ENCODE data around the gene GUCY2C.

The GUCY2C gene

DNA sequence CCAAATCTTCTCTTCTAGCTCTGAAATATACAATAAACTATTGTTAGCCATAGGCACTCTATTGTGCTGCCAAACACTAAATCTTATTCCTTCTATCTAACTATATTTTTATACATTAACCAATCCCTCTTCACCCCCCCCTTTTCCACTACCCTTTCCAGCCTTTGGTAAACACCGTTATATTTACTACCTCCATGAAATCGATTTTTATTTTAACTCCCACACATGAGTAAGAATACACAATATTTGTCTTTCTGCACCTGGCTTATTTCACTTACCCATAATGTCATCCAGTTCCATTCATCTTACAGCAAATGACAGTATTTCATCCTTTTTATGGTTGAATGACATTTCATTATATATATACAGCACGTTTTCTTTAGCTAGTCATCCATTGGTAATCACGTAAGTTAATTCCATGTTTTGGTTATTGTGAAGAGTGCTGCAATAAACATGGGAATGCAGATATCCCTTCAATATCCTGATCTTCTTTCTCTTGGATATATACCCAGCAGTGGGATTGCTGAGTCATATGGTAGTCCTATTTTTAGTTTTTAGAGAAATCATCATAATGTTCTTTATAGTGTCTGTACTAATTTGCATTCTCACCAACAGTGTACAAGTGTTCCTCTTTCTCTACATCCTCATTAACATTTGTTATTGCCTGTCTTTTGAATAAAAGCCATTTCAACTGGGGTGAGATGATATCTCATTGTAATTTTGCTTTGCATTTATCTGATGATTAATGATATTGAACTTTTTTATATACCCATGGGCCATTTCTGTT is 94.5 kb downstream of the GUCY2C start:
- Histone ChIP-seq H3K27ac (ENCODE audit: low read depth, low read length) (no peak overlapping the region), H3K36me3 (ENCODE audit: control insufficient read depth, insufficient read depth, low read length) (no peaks in the 10 kb centered on the region), H3K9me3 (ENCODE audit: control insufficient read depth, insufficient read depth, low read depth, low read length) (peaks cover 20% of the 10 kb centered on the region; the same call in 1 of the 2 replicates), H3K9ac (ENCODE audit: low read length) (no peak overlapping the region), H3K4me3 (ENCODE audit: low read depth, low read length) (no peak overlapping the region), H3K4me1 (ENCODE audit: control insufficient read depth, insufficient read depth, low read length) (no peaks in the 10 kb centered on the region), H3K27me3 (ENCODE audit: control insufficient read depth, insufficient read depth, low read length) (no peaks in the 10 kb centered on the region)

DNA sequence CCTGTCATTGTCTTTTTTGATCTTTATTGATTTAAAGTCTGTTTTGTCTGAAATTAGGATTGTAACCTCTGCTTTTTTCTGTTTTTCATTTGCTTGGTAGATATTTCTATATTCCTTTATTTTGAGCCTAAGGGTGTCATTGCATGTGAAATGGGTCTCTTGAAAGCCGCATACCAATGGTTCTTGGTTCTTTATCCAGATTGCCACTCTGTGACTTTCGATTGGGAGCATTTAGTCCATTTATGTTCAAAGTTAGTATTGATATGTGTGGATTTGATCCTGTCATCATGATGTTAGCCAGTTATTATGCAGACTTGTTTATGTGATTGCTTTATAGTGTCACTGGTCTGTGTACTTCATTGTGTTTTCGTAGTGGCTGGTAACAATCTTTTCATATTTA is 98.9 kb downstream of the GUCY2C start:
- Histone ChIP-seq H3K4me1 (ENCODE audit: control insufficient read depth, insufficient read depth, low read length) (no peaks in the 10 kb centered on the region), H3K36me3 (ENCODE audit: control insufficient read depth, insufficient read depth, low read length) (no peaks in the 10 kb centered on the region), H3K9ac (ENCODE audit: low read length) (no peak overlapping the region)

GRCh38 chr12:14591719-14592118 is 104.7 kb downstream of the GUCY2C start:
- H3K4me3 ChIP-seq (ENCODE audit: low read depth, low read length), result no peak overlapping the region
- H3K4me1 ChIP-seq (ENCODE audit: control insufficient read depth, insufficient read depth, low read length), result no peaks in the 10 kb centered on the region
- H3K36me3 ChIP-seq (ENCODE audit: control insufficient read depth, insufficient read depth, low read length), result no peaks in the 10 kb centered on the region
- H3K9ac ChIP-seq (ENCODE audit: low read length), result no peak overlapping the region
- H3K27me3 ChIP-seq (ENCODE audit: control insufficient read depth, insufficient read depth, low read length), result no peaks in the 10 kb centered on the region
- no peak overlapping the region for H3K27ac ChIP-seq (ENCODE audit: low read depth, low read length)
- no peaks in the 10 kb centered on the region for H3K9me3 ChIP-seq (ENCODE audit: control insufficient read depth, insufficient read depth, low read depth, low read length)

More for the DNA sequence above, 98.9 kb downstream of the GUCY2C start:
- H3K27me3 ChIP-seq (ENCODE audit: control insufficient read depth, insufficient read depth, low read length), result no peaks in the 10 kb centered on the region
- peaks cover 2% of the 10 kb centered on the region; the same call in 1 of the 2 replicates for H3K9me3 ChIP-seq (ENCODE audit: control insufficient read depth, insufficient read depth, low read depth, low read length)
- no peak overlapping the region for H3K4me3 ChIP-seq (ENCODE audit: low read depth, low read length)
- H3K27ac ChIP-seq (ENCODE audit: low read depth, low read length), result no peak overlapping the region

DNA sequence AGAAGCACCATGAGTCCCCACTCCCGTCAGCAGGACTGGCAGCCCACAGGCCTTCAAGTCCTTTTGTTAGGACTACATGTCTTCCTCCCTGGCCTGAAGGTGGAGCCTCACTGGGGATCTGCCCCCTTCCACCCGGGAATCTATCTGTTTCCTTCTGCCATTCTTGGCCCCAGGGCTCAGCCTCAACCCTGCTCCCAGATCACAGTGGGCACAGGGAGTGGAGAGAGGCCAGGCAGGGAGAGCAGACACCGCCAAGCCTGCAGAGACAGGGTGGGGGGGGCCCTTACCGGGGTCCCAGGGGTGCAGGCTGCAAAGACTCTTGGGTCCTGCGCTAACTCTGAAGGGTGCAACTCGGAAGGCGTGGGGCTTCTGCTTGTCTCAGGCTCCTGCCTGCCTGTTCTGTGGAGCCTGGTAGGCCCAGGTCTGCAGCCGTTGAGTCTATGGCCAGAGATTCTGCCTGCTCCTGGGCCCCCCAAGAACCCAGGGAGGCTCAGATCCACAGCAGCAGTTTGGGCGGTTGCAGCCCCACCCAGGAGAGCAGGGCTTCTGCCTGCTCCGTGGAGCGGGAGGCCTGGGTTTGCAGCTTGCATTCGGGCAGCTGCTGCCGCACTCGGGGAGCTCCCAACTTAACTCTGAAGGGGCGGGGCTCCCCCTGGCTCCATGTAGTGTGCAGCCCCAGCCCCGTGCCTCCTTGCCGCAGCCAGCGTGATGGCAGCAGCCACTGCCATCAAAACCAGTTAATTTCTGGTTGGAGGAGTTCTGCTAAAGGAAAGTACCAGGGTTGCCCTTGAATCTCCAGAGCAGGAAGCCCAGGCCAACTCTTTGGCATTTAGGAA is 107.0 kb downstream of the GUCY2C start:
- Histone ChIP-seq H3K9ac (ENCODE audit: low read length) (no peak overlapping the region), H3K27ac (ENCODE audit: low read depth, low read length) (no peak overlapping the region), H3K27me3 (ENCODE audit: control insufficient read depth, insufficient read depth, low read length) (no peaks in the 10 kb centered on the region), H3K9me3 (ENCODE audit: control insufficient read depth, insufficient read depth, low read depth, low read length) (no peaks in the 10 kb centered on the region), H3K4me3 (ENCODE audit: low read depth, low read length) (no peak overlapping the region), H3K36me3 (ENCODE audit: control insufficient read depth, insufficient read depth, low read length) (no peaks in the 10 kb centered on the region), H3K4me1 (ENCODE audit: control insufficient read depth, insufficient read depth, low read length) (no peaks in the 10 kb centered on the region)

DNA sequence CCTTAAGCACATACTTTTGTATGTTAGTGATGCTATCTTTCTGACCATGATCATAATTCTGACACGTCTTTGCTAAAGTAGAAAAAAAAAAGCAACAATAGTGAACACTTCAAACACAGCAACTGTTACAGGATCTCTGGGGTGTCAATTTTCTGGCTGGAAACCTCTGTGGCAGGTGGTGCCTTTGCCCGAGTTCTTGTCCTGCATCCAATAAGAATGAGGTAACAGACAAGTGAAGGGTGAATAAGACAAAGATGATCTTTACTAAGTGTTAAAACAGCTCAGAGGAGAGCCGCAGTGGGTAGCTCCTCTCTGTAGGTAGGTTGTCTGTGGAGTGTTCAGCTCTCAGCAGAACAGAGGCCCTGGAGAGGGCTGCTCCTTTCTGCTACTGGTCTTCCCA is 107.8 kb downstream of the GUCY2C start:
- Histone ChIP-seq H3K27me3 (ENCODE audit: control insufficient read depth, insufficient read depth, low read length) (no peaks in the 10 kb centered on the region), H3K4me3 (ENCODE audit: low read depth, low read length) (no peak overlapping the region), H3K36me3 (ENCODE audit: control insufficient read depth, insufficient read depth, low read length) (no peaks in the 10 kb centered on the region), H3K27ac (ENCODE audit: low read depth, low read length) (no peak overlapping the region), H3K9me3 (ENCODE audit: control insufficient read depth, insufficient read depth, low read depth, low read length) (no peaks in the 10 kb centered on the region), H3K9ac (ENCODE audit: low read length) (no peak overlapping the region), H3K4me1 (ENCODE audit: control insufficient read depth, insufficient read depth, low read length) (no peaks in the 10 kb centered on the region)

DNA sequence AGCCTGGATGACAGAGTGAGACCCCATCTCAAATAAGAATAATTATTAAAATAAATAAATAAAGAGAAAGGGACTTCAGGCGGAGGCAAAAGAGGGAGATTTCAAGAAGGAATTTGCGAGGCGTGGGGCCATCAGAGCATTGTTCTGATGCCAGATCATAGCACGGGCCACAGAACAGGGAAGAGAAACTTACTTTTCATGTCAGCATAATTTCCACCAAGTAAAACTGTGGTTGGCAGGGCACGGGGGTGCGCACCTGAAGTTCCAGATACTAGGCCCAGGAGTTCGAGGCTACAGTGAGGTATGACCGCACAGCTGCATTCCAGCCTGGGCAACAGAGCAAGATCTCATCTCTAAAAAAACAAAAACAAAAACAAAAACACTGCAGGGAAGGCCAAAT is 117.8 kb downstream of the GUCY2C start:
- no peak overlapping the region for H3K4me3 ChIP-seq (ENCODE audit: low read depth, low read length)
- H3K9ac ChIP-seq (ENCODE audit: low read length), result no peak overlapping the region
- H3K4me1 ChIP-seq (ENCODE audit: control insufficient read depth, insufficient read depth, low read length), result no peaks in the 10 kb centered on the region
- no peaks in the 10 kb centered on the region for H3K27me3 ChIP-seq (ENCODE audit: control insufficient read depth, insufficient read depth, low read length)
- no peaks in the 10 kb centered on the region for H3K9me3 ChIP-seq (ENCODE audit: control insufficient read depth, insufficient read depth, low read depth, low read length)
- H3K27ac ChIP-seq (ENCODE audit: low read depth, low read length), result no peak overlapping the region
- H3K36me3 ChIP-seq (ENCODE audit: control insufficient read depth, insufficient read depth, low read length), result no peaks in the 10 kb centered on the region

DNA sequence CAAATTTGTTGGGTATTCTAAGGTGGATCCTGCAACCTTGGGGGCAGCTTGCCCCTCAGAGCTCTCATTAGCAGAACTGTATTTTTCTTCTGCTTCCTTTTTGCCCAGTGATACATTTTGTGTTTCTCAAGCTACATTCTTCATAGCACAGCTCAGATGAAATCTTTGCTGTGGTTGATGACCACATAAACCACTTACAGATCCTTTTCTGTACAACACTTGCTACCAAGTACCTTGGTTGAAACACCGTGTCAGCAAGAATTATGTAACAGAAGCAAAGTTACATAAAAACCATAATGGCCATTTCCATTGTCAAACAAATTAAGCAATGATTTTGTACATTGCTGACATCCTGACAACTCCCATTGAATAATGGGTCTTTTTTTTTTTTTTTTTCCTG is 119.1 kb downstream of the GUCY2C start:
- no peak overlapping the region for H3K27ac ChIP-seq (ENCODE audit: low read depth, low read length)
- H3K4me3 ChIP-seq (ENCODE audit: low read depth, low read length), result no peak overlapping the region
- H3K4me1 ChIP-seq (ENCODE audit: control insufficient read depth, insufficient read depth, low read length), result no peaks in the 10 kb centered on the region

GRCh38 chr12:14576896-14577295 is 119.5 kb downstream of the GUCY2C start:
- Histone ChIP-seq H3K9ac (ENCODE audit: low read length) (no peak overlapping the region), H3K4me1 (ENCODE audit: control insufficient read depth, insufficient read depth, low read length) (no peaks in the 10 kb centered on the region), H3K27me3 (ENCODE audit: control insufficient read depth, insufficient read depth, low read length) (no peaks in the 10 kb centered on the region), H3K9me3 (ENCODE audit: control insufficient read depth, insufficient read depth, low read depth, low read length) (no peaks in the 10 kb centered on the region), H3K4me3 (ENCODE audit: low read depth, low read length) (no peak overlapping the region), H3K27ac (ENCODE audit: low read depth, low read length) (no peak overlapping the region), H3K36me3 (ENCODE audit: control insufficient read depth, insufficient read depth, low read length) (no peaks in the 10 kb centered on the region)

More for the DNA sequence above, 119.1 kb downstream of the GUCY2C start:
- H3K9me3 ChIP-seq (ENCODE audit: control insufficient read depth, insufficient read depth, low read depth, low read length), result no peaks in the 10 kb centered on the region
- H3K36me3 ChIP-seq (ENCODE audit: control insufficient read depth, insufficient read depth, low read length), result no peaks in the 10 kb centered on the region
- H3K27me3 ChIP-seq (ENCODE audit: control insufficient read depth, insufficient read depth, low read length), result no peaks in the 10 kb centered on the region
- H3K9ac ChIP-seq (ENCODE audit: low read length), result no peak overlapping the region

DNA sequence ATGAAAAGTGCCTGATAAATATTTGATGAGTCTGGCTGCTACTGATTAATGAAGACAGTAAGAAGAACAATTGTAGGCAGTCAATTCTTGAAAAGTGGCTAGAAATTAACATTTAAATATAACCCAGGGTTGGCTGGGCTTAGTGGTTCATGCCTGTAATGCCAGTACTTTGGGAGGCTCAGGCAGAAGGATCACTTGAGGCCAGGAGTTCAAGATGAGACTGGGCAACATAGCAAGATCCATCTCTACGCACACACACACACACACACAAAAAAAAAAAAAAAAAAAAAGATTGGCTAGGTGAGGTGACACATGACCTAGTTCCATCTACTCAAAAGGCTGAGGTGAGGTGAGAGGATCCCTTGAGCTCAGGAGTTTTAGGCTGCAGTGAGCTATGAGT is 120.8 kb downstream of the GUCY2C start:
- H3K4me1 ChIP-seq (ENCODE audit: control insufficient read depth, insufficient read depth, low read length), result no peaks in the 10 kb centered on the region
- no peak overlapping the region for H3K9ac ChIP-seq (ENCODE audit: low read length)
- no peaks in the 10 kb centered on the region for H3K36me3 ChIP-seq (ENCODE audit: control insufficient read depth, insufficient read depth, low read length)
- no peak overlapping the region for H3K4me3 ChIP-seq (ENCODE audit: low read depth, low read length)
- H3K9me3 ChIP-seq (ENCODE audit: control insufficient read depth, insufficient read depth, low read depth, low read length), result no peaks in the 10 kb centered on the region
- no peak overlapping the region for H3K27ac ChIP-seq (ENCODE audit: low read depth, low read length)
- no peaks in the 10 kb centered on the region for H3K27me3 ChIP-seq (ENCODE audit: control insufficient read depth, insufficient read depth, low read length)

GRCh38 chr12:14573118-14573517 is 123.3 kb downstream of the GUCY2C start:
- H3K4me3 ChIP-seq (ENCODE audit: low read depth, low read length), result no peak overlapping the region
- H3K9me3 ChIP-seq (ENCODE audit: control insufficient read depth, insufficient read depth, low read depth, low read length), result no peaks in the 10 kb centered on the region
- H3K27me3 ChIP-seq (ENCODE audit: control insufficient read depth, insufficient read depth, low read length), result 0 out of 2 replicates have a peak, but pooled peaks cover 2% of the 10 kb centered on the region
- H3K9ac ChIP-seq (ENCODE audit: low read length), result no peak overlapping the region
- no peaks in the 10 kb centered on the region for H3K36me3 ChIP-seq (ENCODE audit: control insufficient read depth, insufficient read depth, low read length)
- no peak overlapping the region for H3K27ac ChIP-seq (ENCODE audit: low read depth, low read length)
- peaks cover 11% of the 10 kb centered on the region for H3K4me1 ChIP-seq (ENCODE audit: control insufficient read depth, insufficient read depth, low read length)

DNA sequence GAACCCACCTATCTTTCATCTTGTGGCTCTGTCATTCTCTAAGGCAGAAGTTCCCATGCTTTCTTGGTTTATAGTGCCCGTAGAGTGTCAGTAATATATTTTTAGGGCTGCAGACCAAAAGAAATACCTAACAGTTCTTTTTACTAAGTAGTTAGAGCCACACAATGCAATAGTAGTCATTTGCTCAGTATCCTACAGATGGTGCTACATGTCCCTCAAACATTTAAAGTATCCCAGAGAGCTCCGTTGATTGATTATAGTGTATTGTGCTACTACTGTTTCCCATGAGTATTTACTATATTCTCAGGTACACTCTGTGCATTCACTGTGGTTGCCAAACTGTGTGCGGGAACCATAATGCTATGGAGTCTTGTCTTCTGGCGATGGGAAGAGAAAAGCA is 124.0 kb downstream of the GUCY2C start:
- Histone ChIP-seq H3K4me1 (ENCODE audit: control insufficient read depth, insufficient read depth, low read length) (peaks cover 14% of the 10 kb centered on the region), H3K4me3 (ENCODE audit: low read depth, low read length) (no peak overlapping the region), H3K36me3 (ENCODE audit: control insufficient read depth, insufficient read depth, low read length) (no peaks in the 10 kb centered on the region), H3K27me3 (ENCODE audit: control insufficient read depth, insufficient read depth, low read length) (0 out of 2 replicates have a peak, but pooled peaks cover 3% of the 10 kb centered on the region), H3K9me3 (ENCODE audit: control insufficient read depth, insufficient read depth, low read depth, low read length) (no peaks in the 10 kb centered on the region), H3K27ac (ENCODE audit: low read depth, low read length) (no peak overlapping the region), H3K9ac (ENCODE audit: low read length) (no peak overlapping the region)

Data from HUES6 (cell line).